ENCODE results near the gene EIF4G3.
"Not testable (repeated sequence)": the region's sequence is repeated elsewhere in the genome, so short reads cannot be mapped to it uniquely, and the experiment has no call there.

EIF4G3 gene, protein sequence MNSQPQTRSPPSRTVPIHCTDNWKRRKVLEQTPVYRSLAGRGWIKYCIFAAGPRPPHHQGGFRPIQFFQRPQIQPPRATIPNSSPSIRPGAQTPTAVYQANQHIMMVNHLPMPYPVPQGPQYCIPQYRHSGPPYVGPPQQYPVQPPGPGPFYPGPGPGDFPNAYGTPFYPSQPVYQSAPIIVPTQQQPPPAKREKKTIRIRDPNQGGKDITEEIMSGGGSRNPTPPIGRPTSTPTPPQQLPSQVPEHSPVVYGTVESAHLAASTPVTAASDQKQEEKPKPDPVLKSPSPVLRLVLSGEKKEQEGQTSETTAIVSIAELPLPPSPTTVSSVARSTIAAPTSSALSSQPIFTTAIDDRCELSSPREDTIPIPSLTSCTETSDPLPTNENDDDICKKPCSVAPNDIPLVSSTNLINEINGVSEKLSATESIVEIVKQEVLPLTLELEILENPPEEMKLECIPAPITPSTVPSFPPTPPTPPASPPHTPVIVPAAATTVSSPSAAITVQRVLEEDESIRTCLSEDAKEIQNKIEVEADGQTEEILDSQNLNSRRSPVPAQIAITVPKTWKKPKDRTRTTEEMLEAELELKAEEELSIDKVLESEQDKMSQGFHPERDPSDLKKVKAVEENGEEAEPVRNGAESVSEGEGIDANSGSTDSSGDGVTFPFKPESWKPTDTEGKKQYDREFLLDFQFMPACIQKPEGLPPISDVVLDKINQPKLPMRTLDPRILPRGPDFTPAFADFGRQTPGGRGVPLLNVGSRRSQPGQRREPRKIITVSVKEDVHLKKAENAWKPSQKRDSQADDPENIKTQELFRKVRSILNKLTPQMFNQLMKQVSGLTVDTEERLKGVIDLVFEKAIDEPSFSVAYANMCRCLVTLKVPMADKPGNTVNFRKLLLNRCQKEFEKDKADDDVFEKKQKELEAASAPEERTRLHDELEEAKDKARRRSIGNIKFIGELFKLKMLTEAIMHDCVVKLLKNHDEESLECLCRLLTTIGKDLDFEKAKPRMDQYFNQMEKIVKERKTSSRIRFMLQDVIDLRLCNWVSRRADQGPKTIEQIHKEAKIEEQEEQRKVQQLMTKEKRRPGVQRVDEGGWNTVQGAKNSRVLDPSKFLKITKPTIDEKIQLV (N-terminal part only)

GRCh38 chr1:21176586-21177555 is at the start of gene EIF4G3:
EIF4G3 (minus strand) TSS chr1:21176897; CDS start chr1:21002742, 174,155 bp downstream.
- peak; percentile 98 for DNase-seq

- no peak for DNase-seq
Measured at GRCh38 chr1:21225065-21225464, 48.4 kb upstream of the EIF4G3 start.

GRCh38 chr1:21220815-21221214 is 44.1 kb upstream of the EIF4G3 start:
- DNase-seq, result no peak

- no peak for DNase-seq
Measured at GRCh38 chr1:21219674-21220073, 43.0 kb upstream of the EIF4G3 start.

- DNase-seq, result no peak
Measured at GRCh38 chr1:21217812-21218596, 41.3 kb upstream of the EIF4G3 start.

- no peak for DNase-seq
Measured at GRCh38 chr1:21216835-21217811, 40.4 kb upstream of the EIF4G3 start.

- DNase-seq, result no peak
Measured at GRCh38 chr1:21212126-21212525, 35.4 kb upstream of the EIF4G3 start.

DNA sequence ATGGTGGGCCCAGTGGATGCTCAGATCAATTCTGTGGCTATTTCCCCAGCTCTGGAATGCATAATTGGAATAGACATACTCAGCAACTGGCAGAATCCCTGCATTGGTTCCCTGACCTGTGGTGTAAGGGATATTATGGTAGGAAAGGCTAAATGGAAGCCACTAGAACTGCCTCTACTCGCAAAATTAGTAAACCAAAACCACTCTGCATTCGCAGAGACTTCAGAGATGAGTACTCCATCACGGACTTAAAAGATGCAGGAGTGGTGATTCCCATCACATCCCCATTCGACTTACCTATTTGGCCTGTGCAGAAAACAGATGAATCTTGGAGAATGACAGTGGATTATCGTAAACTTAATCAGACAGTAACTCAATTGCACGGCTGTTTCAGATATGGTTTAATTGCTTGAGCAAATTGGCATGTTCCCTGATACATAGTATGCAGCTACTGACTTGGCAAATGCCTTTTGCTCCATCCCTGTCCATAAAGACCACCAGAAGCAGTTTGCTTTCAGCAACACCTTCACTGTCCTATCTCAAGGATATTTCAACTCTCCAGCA is 31.5 kb upstream of the EIF4G3 start:
- not testable (repeated sequence) for DNase-seq

DNA sequence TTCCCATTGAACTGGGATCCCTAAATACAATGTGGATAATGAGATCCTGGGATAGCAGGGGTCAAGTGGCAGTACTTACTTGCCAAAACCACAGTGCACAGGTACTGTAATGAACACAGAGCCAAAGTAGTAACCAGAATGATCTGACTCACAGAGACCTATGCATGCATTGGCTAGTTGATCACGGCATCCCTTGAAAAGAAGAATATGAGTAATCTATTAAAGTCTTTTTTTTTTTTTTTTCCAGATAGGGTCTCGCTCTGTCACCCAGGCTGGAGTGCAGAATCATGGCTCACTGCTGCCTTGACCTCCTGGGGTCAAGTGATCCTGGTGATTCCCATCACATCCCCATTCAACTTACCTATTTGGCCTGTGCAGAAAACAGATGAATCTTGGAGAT is 29.4 kb upstream of the EIF4G3 start:
- DNase-seq, result no peak

DNA sequence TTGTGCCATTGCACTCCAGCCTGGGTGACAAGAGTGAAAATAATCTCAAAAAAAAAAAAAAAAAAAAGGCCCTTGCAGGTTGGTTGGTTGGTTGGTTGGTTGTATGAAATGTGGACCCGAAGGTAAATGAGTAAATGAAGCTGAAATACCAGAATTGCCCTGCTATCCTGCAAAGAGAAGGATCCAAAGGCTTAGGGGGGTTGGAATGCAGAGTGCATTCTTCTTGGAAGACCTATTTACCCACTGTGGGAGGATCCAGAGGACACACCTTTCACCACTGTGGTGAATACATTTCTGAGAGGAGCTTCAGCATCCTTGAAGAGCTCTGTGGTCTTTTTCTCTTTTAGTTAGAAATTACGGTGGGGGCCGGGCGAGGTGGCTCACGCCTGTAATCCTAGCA is 28.7 kb upstream of the EIF4G3 start:
- DNase-seq, result no peak

DNA sequence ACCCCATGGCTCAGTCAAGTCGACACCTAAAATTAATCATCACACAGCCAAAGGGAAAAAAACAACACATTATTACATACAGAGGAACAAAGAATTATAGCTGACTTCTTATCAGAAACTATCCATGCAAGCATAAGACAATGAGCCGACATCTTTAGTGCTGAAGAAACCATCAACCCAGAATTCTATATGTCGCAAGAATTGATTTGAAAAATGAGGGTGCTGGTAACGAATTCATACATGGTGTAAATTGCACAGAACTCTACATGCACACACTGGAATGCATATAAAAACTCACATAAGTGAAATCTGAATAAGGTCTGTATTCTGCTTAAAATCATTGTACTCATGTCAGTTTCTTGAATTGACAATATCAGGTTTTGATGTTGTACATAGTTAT is 25.0 kb upstream of the EIF4G3 start:
- DNase-seq, result no peak

GRCh38 chr1:21201238-21201637 is 24.5 kb upstream of the EIF4G3 start:
- not testable (repeated sequence) for DNase-seq

- DNase-seq, result no peak
Measured at GRCh38 chr1:21200767-21201166, 24.1 kb upstream of the EIF4G3 start.

DNA sequence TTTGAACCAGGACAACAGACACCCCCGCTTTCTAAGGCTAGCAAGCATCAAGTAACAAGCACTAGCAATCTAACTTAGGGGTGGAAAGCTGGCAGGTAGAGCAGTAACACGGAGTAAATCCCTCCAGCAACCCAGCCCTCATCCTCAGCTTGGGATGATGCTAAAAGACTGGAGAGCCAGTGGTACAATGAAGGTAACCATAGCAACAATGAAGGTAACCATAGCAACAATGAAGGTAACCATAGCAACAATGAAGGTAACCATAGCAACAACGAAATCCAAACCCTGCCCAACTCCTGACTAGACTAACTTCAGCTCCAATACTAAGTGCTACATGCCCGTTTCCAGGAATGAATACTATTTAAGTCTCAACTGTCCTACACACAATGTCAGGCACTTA is 22.2 kb upstream of the EIF4G3 start:
- DNase-seq, result no peak

GRCh38 chr1:21192871-21193270 is 16.2 kb upstream of the EIF4G3 start:
- no peak for DNase-seq

DNA sequence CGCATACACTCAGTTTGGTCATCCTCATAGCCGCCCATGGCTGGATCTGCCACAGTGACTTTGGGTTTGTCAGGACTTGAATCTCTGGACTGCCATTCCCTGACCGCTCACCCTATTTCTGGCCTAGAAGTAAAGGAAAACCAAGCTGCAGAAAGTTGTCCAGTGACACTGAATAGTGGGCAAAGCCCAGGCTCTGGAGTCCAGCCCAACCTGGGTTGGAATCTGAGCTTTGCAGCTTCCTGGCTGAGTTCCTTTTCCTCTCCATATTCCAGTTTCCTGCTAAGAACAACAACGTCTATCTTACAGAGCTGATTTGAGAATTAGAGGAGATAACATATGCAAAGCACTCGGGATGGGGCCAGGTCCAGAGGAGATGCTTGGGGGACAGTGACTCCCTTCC is 15.6 kb upstream of the EIF4G3 start:
- DNase-seq, result no peak

GRCh38 chr1:21190771-21191170 is 14.1 kb upstream of the EIF4G3 start:
- DNase-seq, result not testable (repeated sequence)

GRCh38 chr1:21189906-21190500 is 13.3 kb upstream of the EIF4G3 start:
- DNase-seq, result no peak

GRCh38 chr1:21189421-21189820 is 12.7 kb upstream of the EIF4G3 start:
- DNase-seq, result no peak

Measured in T1000 (cell line).